K562 (cell line): ENCODE data around the gene S100A6. TPM values are rescaled to one million over a fixed set of nuclear protein-coding genes. Genes with fewer than 3 reads are reported as not detected.

ENCODE experiments used
- ATAC-seq: fragments of 200-7000 bp; cut with Tn5 transposase; 3 replicates; pipeline ENCODE4 v1.9.1; 2020; ENCODE audit warnings: moderate library complexity
- BruUV-seq: library from RNA; stranded (reverse); fragments of 400-500 nt; replicated peaks from 2 replicates; lab custom pipeline; 2021; lab: Mats Ljungman, UMichigan
- CTCF ChIA-PET: fragments of 300-600 bp; formaldehyde crosslinking; extraction: SDS; loops from one replicate; lab custom pipeline; 2021; ENCODE audit warnings: low intra/inter-chr PET ratio; lab: Yijun Ruan, JAX
- POLR2A ChIA-PET: fragments of 300-600, 350-650 bp; sonication (Branson Sonifier 250); formaldehyde crosslinking; extraction: SDS; loops from one replicate; lab custom pipeline; 2021; ENCODE audit warnings: antibody characterized with exemption, inconsistent platforms; lab: Yijun Ruan, JAX
- DNase-seq, 4 experiments: peaks; one replicate each; pipeline versions ENCODE4 v3.0.0 to v3.0.0-alpha.2; 2011 to 2018; ENCODE audit warnings: low spot score in 3 of 4, mixed read lengths in 3 of 4; ENCODE audit errors: extremely low read depth in 1 of 4
- FAIRE-seq: peaks from 2 replicates; lab custom pipeline; 2011; peaks lifted over from hg19 to GRCh38; lab: Jason Lieb, UNC
- H2AFZ ChIP-seq: 2 replicates; pipeline ENCODE4 v1.6.0; 2011; ENCODE audit warnings: low read depth, low read length, control low read depth, inconsistent platforms
- H3K27ac ChIP-seq: fragments of 200-600 bp; 3 replicates; pipeline ENCODE4 v1.8.0; 2011; ENCODE audit warnings: low read depth, mild to moderate bottlenecking, control low read depth, inconsistent platforms, low read length, moderate library complexity, mixed read lengths; ENCODE audit errors: extremely low read depth
- H3K27me3 ChIP-seq, 2 experiments: fragments of 300-600 bp in 1 of 2; 2 replicates in 1 of 2; 3 replicates in 1 of 2; pipeline versions ENCODE4 v1.6.0 to v1.8.0; 2011; ENCODE audit warnings: inconsistent platforms in 2 of 2, low read length in 2 of 2, mild to moderate bottlenecking in 1 of 2, mixed read lengths in 1 of 2, moderate library complexity in 1 of 2; ENCODE audit not compliant: control insufficient read depth in 2 of 2, insufficient read depth in 2 of 2
- H3K36me3 ChIP-seq: fragments of 300-600 bp; 3 replicates; pipeline ENCODE4 v1.8.0; 2011; ENCODE audit warnings: mild to moderate bottlenecking, low read length, inconsistent platforms; ENCODE audit not compliant: control insufficient read depth, insufficient read depth
- H3K4me1 ChIP-seq, 2 experiments: fragments of 200-600 bp in 1 of 2; replicated peaks in 1 of 2; 2 replicates in 1 of 2; 3 replicates in 1 of 2; pipeline versions ENCODE4 v1.5.1 to v1.8.0; 2011; ENCODE audit warnings: inconsistent platforms in 2 of 2, low read length in 2 of 2, mild to moderate bottlenecking in 1 of 2, mixed read lengths in 1 of 2, moderate library complexity in 1 of 2; ENCODE audit not compliant: control insufficient read depth in 2 of 2, insufficient read depth in 2 of 2
- H3K4me2 ChIP-seq: 2 replicates; pipeline ENCODE4 v1.6.1; 2011; ENCODE audit warnings: low read length, control low read depth, inconsistent platforms, mixed read lengths; ENCODE audit not compliant: insufficient read depth
- H3K4me3 ChIP-seq: fragments of 200-600 bp; sonication (generic), shearing (Covaris generic); 2 replicates; pipeline ENCODE4 v1.5.1; 2016; ENCODE audit warnings: control low read depth, inconsistent platforms
- H3K79me2 ChIP-seq: fragments of 200-600 bp; 3 replicates; pipeline ENCODE4 v1.8.0; 2011; ENCODE audit warnings: low read length, inconsistent platforms; ENCODE audit not compliant: control insufficient read depth, insufficient read depth
- H3K9ac ChIP-seq, 2 experiments: 2 replicates each; pipeline versions ENCODE4 v1.6.0 to v1.6.1; 2011; ENCODE audit warnings: low read depth in 2 of 2, low read length in 2 of 2, control low read depth in 1 of 2, inconsistent platforms in 1 of 2, mild to moderate bottlenecking in 1 of 2, mixed read lengths in 1 of 2; ENCODE audit not compliant: insufficient read depth in 1 of 2
- H3K9me1 ChIP-seq: one replicate; pipeline ENCODE4 v1.6.0; 2011; ENCODE audit warnings: inconsistent platforms, mild to moderate bottlenecking, low read length, moderate library complexity; ENCODE audit not compliant: control insufficient read depth, insufficient read depth
- H3K9me3 ChIP-seq: replicated peaks from 2 replicates; pipeline ENCODE4 v1.5.1; 2011; ENCODE audit warnings: low read depth, low read length, inconsistent platforms; ENCODE audit not compliant: control insufficient read depth, insufficient read depth
- H4K20me1 ChIP-seq: replicated peaks from 2 replicates; pipeline ENCODE4 v1.6.1; 2011; ENCODE audit warnings: low read length, inconsistent platforms, mixed read lengths; ENCODE audit not compliant: control insufficient read depth, insufficient read depth
- HMG20A ChIP-seq: fragments of 450-650 bp; formaldehyde crosslinking; conservative IDR thresholded peaks from 2 replicates; pipeline ENCODE4 v1.4.0; 2020; ENCODE audit warnings: mild to moderate bottlenecking, mixed read lengths
- ILK ChIP-seq: fragments of 450-650 bp; IDR thresholded peaks from 2 replicates; pipeline ENCODE4 v1.6.1; 2016; ENCODE audit warnings: missing genetic modification characterization, low read depth, mild to moderate bottlenecking, missing compliant biosample characterization, moderate library complexity, borderline replicate concordance
- PHF21A ChIP-seq: fragments of 450-650 bp; IDR thresholded peaks from 2 replicates; pipeline ENCODE4 v1.6.1; 2017; ENCODE audit warnings: low read depth, borderline replicate concordance
- SRSF7 ChIP-seq: fragments of 200-400 bp; formaldehyde crosslinking; optimal IDR thresholded peaks from 2 replicates; pipeline ENCODE3; 2017; ENCODE audit warnings: mild to moderate bottlenecking, low read depth, low read length
- TAF7 ChIP-seq: fragments of 450-650 bp; IDR thresholded peaks from 2 replicates; pipeline ENCODE4 v1.6.1; 2016; ENCODE audit warnings: missing genetic modification characterization, missing compliant biosample characterization
- TBP ChIP-seq: optimal IDR thresholded peaks from 2 replicates; pipeline ENCODE3; 2011; ENCODE audit warnings: low read depth, low read length, improper control_type of control experiment
- TSC22D4 ChIP-seq: fragments of 450-650 bp; IDR thresholded peaks from 2 replicates; pipeline ENCODE4 v1.6.1; 2016; ENCODE audit warnings: missing genetic modification characterization, missing biosample characterization, control low read depth
- ZFX ChIP-seq: sonication (generic); formaldehyde crosslinking; IDR thresholded peaks from 2 replicates; pipeline ENCODE4 v1.8.0; 2022; ENCODE audit warnings: mild to moderate bottlenecking, missing genetic modification reagents, moderate library complexity
- ZNF140 ChIP-seq: fragments of 250-450 bp; sonication (Bioruptor Pico); IDR thresholded peaks from 2 replicates; pipeline ENCODE4 v1.8.0; 2021; ENCODE audit warnings: moderate library complexity, mild to moderate bottlenecking, inconsistent platforms
- ZNF143 ChIP-seq: sonication (generic); formaldehyde crosslinking; IDR thresholded peaks from 2 replicates; pipeline ENCODE4 v1.9.0; 2022; ENCODE audit warnings: mild to moderate bottlenecking, missing genetic modification reagents
- ZNF316 ChIP-seq: fragments of 450-650 bp; IDR thresholded peaks from 2 replicates; pipeline ENCODE4 v1.6.1; 2016
- ZNF57 ChIP-seq: fragments of 450-650 bp; formaldehyde crosslinking; IDR thresholded peaks from 2 replicates; pipeline ENCODE4 v1.4.0; 2020; ENCODE audit warnings: mild to moderate bottlenecking, moderate library complexity
- WGBS: fragments of 100-300 bp; shearing (Covaris generic); methylation state at CpG from one replicate; pipeline ENCODE4 v1.1.6; 2016; ENCODE audit warnings: low coverage, mixed read lengths; ENCODE audit not compliant: insufficient coverage; ENCODE audit errors: missing lambda C conversion rate; 5-methylcytosine and 5-hydroxymethylcytosine counted together
- in situ Hi-C: fragments of 300-500 bp; cut with MboI; formaldehyde crosslinking; loops from 4 replicates; pipeline ENCODE4 v1.15.0; 2018; ENCODE audit warnings: inconsistent platforms, mixed read lengths
- intact Hi-C: fragments of 100-400 bp; cut with micrococcal nuclease; formaldehyde crosslinking; loops from 2 replicates; pipeline ENCODE4 v1.14.2; 2022
- polyA plus RNA-seq, 8 experiments: library from polyadenylated mRNA; depleted of rRNA in 4 of 8; stranded (reverse) in 5 of 8; unstranded in 3 of 8; fragments of >200 nt; fragmentation: Nextera tagmentation in 2 of 8; fragmentation: Illumina TruSeq in 1 of 8; extraction: Ambion mirVana in 2 of 8; extraction: Trizol in 1 of 8; gene quantifications; 2 replicates each; pipeline versions ENCODE4 v1.2.1 to v1.2.3, GENCODE V29; 2011 to 2014; ENCODE audit warnings: inconsistent platforms in 1 of 8, missing spikeins in 1 of 8
- total RNA-seq, 7 experiments: library from RNA; depleted of rRNA in 6 of 7; stranded (reverse); fragments of >200 nt in 6 of 7; fragmentation: Illumina TruSeq in 2 of 7; extraction: Trizol in 2 of 7; gene quantifications; 2 replicates each; pipeline versions ENCODE4 v1.2.1 to v1.2.3, GENCODE V29; 2011 to 2021; ENCODE audit warnings: low replicate concordance in 1 of 7
- TF ChIP-seq, protein P1 (sequence below), 3 experiments: IDR thresholded peaks in 2 of 3; conservative IDR thresholded peaks in 1 of 3; 2 replicates each; pipeline ENCODE4 v1.5.1; 2011 to 2012; ENCODE audit warnings: low read length in 3 of 3, mild to moderate bottlenecking in 3 of 3, control low read depth in 2 of 3, improper control_type of control experiment in 1 of 3, inconsistent platforms in 1 of 3, low read depth in 1 of 3, mixed read lengths in 1 of 3, moderate library complexity in 1 of 3; ENCODE audit not compliant: insufficient read depth in 2 of 3
- TF ChIP-seq, protein P2 (sequence below): sonication (generic); formaldehyde crosslinking; IDR thresholded peaks from 2 replicates; pipeline ENCODE4 v1.8.0; 2023; ENCODE audit warnings: mild to moderate bottlenecking, missing genetic modification reagents

S100A6 gene
- total and polyA plus RNA-seq, 9 of the 15 experiments (the other 6 are each of a cell fraction or from before 2014, with no cell fraction given), result 9.8 to 66.5 (median 23.2) TPM

DNA sequence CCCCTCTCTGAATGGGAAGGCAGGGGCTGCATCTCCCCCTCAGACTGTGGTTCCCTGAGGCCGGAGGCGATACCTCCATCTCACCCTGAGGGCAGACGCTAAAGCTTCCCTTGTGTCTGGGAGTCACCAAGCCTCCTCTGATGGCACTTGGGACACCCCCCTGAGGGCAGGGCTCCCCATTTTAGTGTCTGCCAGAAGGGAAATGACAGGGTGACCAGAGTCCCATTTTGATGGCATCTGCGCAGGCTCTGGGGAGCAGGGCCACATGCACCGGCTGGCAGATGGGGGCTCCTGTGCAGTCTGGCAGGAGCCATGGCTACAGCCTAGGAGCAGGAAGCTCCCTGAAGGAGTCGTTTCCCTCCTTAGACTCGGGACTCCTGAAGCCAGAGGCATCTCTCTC lies 28.2 kb upstream of the S100A6 start:
- Histone ChIP-seq H3K9me3 (no peaks in the 10 kb centered on the region), H3K27me3 (no peaks in the 10 kb centered on the region), H4K20me1 (no peaks in the 10 kb centered on the region), H3K4me1 (peaks cover 32 to 36% of the 10 kb centered on the region in 2 experiments), H3K27ac (no peak overlapping the region), H3K4me3 (no peak overlapping the region), H3K36me3 (no peaks in the 10 kb centered on the region), H3K79me2 (no peaks in the 10 kb centered on the region), H3K4me2 (no peak overlapping the region), H3K9ac (peak overlapping the region in 1 of 2 experiments; percentile 53; a peak in 1 of 4 replicates), H2AFZ (no peak overlapping the region), H3K9me1 (peaks cover 9% of the 10 kb centered on the region)
- ChIA-PET POLR2A (interaction anchor here (0.6 to 1.7 kb wide), 3 partner anchors 10 to 1687 kb away, joined by 3 to 9 read pairs (median 3); no protein-coding TSS in a partner anchor), CTCF (no interaction called here)
- in situ Hi-C loops, result loop anchor here (10.0 kb wide), 1 partner anchor 49 kb away; no protein-coding TSS in a partner anchor
- BruUV-seq, result no TSS peak
- ATAC-seq (no peak), FAIRE-seq (no peak), DNase-seq (no peak)
- intact Hi-C loops, result no loop called here
- TF ChIP-seq ZNF57 (CRISPR knock-in tag) (no peak), ZNF143 (CRISPR knock-in tag) (0 out of 2 replicates have a peak, but pooled peaks have one; percentile 27), ZNF140 (CRISPR knock-in tag) (no peak), ILK (tag) (no peak)
- WGBS, result 80% methylated on average over 7 of the region's 7 CpGs

DNA sequence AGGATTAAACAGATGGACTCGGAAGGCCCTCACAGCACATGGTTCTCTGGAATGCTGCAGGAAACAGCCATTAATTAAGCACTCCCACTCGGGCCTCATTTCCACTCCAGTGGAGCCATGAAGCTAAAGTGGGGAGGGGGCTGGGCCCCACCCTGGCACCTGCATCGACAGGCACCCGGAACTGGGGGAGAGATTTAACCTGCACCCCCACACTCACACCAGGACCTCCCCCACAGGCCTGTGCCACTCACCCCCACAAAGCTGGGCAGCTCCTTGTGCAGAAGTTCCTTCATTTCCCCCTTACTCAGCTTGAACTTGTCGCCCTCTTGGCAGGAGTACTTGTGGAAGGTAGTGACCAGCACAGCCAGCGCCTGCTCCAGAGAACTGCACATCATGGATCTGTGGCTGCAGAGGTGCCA lies 27.7 kb upstream of the S100A6 start:
- ATAC-seq, result no peak
- TF ChIP-seq TSC22D4 (tag) (no peak), TAF7 (tag) (no peak), ZFX (CRISPR knock-in tag) (no peak), TBP (no peak), PHF21A (no peak), SRSF7 (no peak), HMG20A (no peak), ZNF316 (no peak)
- TF ChIP-seq, protein P1, sequence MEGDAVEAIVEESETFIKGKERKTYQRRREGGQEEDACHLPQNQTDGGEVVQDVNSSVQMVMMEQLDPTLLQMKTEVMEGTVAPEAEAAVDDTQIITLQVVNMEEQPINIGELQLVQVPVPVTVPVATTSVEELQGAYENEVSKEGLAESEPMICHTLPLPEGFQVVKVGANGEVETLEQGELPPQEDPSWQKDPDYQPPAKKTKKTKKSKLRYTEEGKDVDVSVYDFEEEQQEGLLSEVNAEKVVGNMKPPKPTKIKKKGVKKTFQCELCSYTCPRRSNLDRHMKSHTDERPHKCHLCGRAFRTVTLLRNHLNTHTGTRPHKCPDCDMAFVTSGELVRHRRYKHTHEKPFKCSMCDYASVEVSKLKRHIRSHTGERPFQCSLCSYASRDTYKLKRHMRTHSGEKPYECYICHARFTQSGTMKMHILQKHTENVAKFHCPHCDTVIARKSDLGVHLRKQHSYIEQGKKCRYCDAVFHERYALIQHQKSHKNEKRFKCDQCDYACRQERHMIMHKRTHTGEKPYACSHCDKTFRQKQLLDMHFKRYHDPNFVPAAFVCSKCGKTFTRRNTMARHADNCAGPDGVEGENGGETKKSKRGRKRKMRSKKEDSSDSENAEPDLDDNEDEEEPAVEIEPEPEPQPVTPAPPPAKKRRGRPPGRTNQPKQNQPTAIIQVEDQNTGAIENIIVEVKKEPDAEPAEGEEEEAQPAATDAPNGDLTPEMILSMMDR (IDR thresholded peaks at IDR 0.05 in 2 of 3, conservative IDR thresholded peaks at IDR 0.05 in 1 of 3; ENCODE audit: insufficient read depth in 2 of 3, low read depth in 1 of 3, low read length in 3 of 3), result no peak
- TF ChIP-seq, protein P2, sequence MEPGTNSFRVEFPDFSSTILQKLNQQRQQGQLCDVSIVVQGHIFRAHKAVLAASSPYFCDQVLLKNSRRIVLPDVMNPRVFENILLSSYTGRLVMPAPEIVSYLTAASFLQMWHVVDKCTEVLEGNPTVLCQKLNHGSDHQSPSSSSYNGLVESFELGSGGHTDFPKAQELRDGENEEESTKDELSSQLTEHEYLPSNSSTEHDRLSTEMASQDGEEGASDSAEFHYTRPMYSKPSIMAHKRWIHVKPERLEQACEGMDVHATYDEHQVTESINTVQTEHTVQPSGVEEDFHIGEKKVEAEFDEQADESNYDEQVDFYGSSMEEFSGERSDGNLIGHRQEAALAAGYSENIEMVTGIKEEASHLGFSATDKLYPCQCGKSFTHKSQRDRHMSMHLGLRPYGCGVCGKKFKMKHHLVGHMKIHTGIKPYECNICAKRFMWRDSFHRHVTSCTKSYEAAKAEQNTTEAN (CRISPR knock-in tag), result no peak

More for the DNA sequence above, 27.7 kb upstream of the S100A6 start:
- BruUV-seq, result no TSS peak
- H3K4me3 ChIP-seq, result no peak overlapping the region
- H3K36me3 ChIP-seq, result no peaks in the 10 kb centered on the region
- H3K4me2 ChIP-seq, result no peak overlapping the region
- in situ Hi-C loops, result loop anchor here (10.0 kb wide), 1 partner anchor 49 kb away; no protein-coding TSS in a partner anchor
- no peak for FAIRE-seq
- no peaks in the 10 kb centered on the region for H4K20me1 ChIP-seq
- H3K9me1 ChIP-seq, result peaks cover 9% of the 10 kb centered on the region
- no peak overlapping the region for H3K27ac ChIP-seq
- no peaks in the 10 kb centered on the region for H3K27me3 ChIP-seq
- POLR2A ChIA-PET, result interaction anchor here (0.7 to 1.7 kb wide), 3 partner anchors 9 to 1687 kb away, joined by 3 to 9 read pairs (median 3); no protein-coding TSS in a partner anchor
- DNase-seq, result no peak
- CTCF ChIA-PET, result no interaction called here
- intact Hi-C loops, result no loop called here
- peaks cover 29 to 31% of the 10 kb centered on the region in 2 experiments for H3K4me1 ChIP-seq
- no peak overlapping the region for H2AFZ ChIP-seq
- no peaks in the 10 kb centered on the region for H3K79me2 ChIP-seq
- peak overlapping the region in 1 of 2 experiments; percentile 53; a peak in 1 of 4 replicates for H3K9ac ChIP-seq
- WGBS, result 79% methylated on average over 6 of the region's 6 CpGs
- no peaks in the 10 kb centered on the region for H3K9me3 ChIP-seq
